Body of pancreas (tissue), 4 donors: ENCODE measurements around the gene SLC34A3. TPM values are rescaled to one million over a fixed set of nuclear protein-coding genes. Genes with fewer than 3 reads are reported as not detected.
A peak's percentile ranks its signal among the peaks of the same experiment; 100 is the strongest.

Source experiments
- ATAC-seq: fragments of 150-250 bp; one replicate; pipeline ENCODE4 v1.9.1; 2016
- DNase-seq, 4 donors: peaks; one replicate each; pipeline ENCODE4 v3.0.0-alpha.2; 2019
- H3K27ac ChIP-seq, 4 donors: fragments of 200-600 bp; sonication (generic); 1 replicate in 3 of 4; 2 replicates in 1 of 4; pipeline versions ENCODE4 v1.5.1 to v1.6.1; 2016 to 2019; ENCODE audit warnings: mild to moderate bottlenecking in 1 of 4, mixed read lengths in 1 of 4, moderate library complexity in 1 of 4
- H3K27me3 ChIP-seq, 2 donors: fragments of 200-600 bp; sonication (generic); one replicate each; pipeline ENCODE4 v1.6.0; 2016; ENCODE audit warnings: mild to moderate bottlenecking in 1 of 2
- H3K36me3 ChIP-seq, 2 donors: fragments of 200-600 bp; sonication (generic); replicated peaks in 1 of 2; 2 replicates each; pipeline ENCODE4 v1.5.1; 2016; ENCODE audit warnings: low read depth in 2 of 2; ENCODE audit not compliant: insufficient read depth in 1 of 2
- H3K4me1 ChIP-seq: fragments of 200-600 bp; sonication (generic); one replicate; pipeline ENCODE4 v1.6.0; 2016
- H3K4me3 ChIP-seq, 2 donors: fragments of 200-600 bp; sonication (generic); 1 replicate in 1 of 2; 2 replicates in 1 of 2; pipeline ENCODE4 v1.5.1; 2016 to 2019
- H3K9me3 ChIP-seq, 3 donors: fragments of 200-600 bp; sonication (generic); 1 replicate in 2 of 3; 2 replicates in 1 of 3; pipeline ENCODE4 v1.5.1; 2016
- POLR2A ChIP-seq, 3 donors: fragments of 450-650 bp; IDR thresholded peaks; one replicate each; pipeline ENCODE4 v1.6.1; 2016; ENCODE audit warnings: antibody characterized with exemption in 3 of 3, mild to moderate bottlenecking in 2 of 3
- WGBS, 2 donors: methylation state at CpG; one replicate each; pipeline ENCODE4 v1.1.5; 2017; 5-methylcytosine and 5-hydroxymethylcytosine counted together
- intact Hi-C: fragments of 100-400 bp; cut with DNase I; formaldehyde crosslinking; loops from one replicate; pipeline ENCODE4 v1.15.1; 2023
- total RNA-seq, 2 donors: library from RNA; depleted of rRNA; stranded (reverse); fragments of >200 nt; gene quantifications; one replicate each; pipeline ENCODE4 v1.1.0, GENCODE V29; 2016
- TF ChIP-seq, protein P1 (sequence below), 7 experiments: fragments of 450-650 bp in 4 of 7; fragments of 200-600 bp in 3 of 7; sonication (generic) in 3 of 7; IDR thresholded peaks; one replicate each; pipeline ENCODE4 v1.5.1; 2016 to 2019; ENCODE audit warnings: antibody characterized with exemption in 7 of 7

The SLC34A3 gene
- total RNA-seq, 2 donors from 2014 or later: 0.33 TPM; not detected in 1

DNA sequence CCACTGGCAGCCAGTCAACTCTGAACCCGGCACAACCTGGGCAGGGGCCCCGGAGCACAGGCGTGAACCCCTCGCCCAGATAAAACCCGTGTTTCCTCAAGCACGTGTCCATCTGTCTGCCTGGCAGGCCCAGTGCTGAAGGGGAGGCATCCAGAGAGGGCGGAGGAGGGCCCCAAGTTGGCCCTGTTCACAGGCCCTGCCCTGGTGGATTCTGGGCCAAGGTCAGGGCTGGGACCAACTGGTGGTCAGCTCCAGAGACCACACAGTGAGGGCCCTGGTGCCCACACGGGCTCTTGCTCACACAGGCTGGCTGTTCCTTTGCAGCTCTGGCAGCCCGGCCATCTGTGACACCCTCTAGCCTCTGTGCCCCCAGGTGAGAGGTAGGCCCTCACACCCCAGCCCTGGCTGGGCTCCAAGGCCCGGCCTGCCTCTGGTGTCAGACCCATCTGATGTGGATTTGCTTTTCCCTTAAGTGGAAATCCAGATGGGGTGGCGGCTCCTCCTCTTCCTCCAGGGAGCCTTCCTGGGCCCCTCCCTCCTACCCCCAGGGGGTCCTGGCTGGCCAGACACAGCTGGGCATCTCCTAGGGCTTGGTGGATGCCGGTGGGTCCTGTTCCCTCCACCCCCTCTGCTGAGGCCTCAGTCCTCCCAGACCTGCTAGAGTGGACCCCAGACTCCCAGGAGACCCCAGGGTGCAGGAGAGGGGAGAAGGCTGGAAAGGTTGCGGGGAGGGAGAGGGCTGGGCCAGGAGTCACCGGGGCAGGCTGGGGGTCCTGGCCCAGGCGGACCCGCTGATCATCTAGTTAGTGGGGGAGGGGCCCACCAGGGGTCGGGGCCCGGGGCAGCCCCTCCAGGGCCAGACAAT, 19.9 kb downstream of the SLC34A3 start:
- Histone ChIP-seq H3K4me1 (peaks cover 37% of the 10 kb centered on the region), H3K4me3 (no peak overlapping the region), H3K9me3 (no peaks in the 10 kb centered on the region), H3K27me3 (no peaks in the 10 kb centered on the region), H3K36me3 (no peaks in the 10 kb centered on the region), H3K27ac (peak overlapping the region in 2 of 4 donors; percentile 18 to 45)
- ATAC-seq: no peak
- TF ChIP-seq, protein P1, sequence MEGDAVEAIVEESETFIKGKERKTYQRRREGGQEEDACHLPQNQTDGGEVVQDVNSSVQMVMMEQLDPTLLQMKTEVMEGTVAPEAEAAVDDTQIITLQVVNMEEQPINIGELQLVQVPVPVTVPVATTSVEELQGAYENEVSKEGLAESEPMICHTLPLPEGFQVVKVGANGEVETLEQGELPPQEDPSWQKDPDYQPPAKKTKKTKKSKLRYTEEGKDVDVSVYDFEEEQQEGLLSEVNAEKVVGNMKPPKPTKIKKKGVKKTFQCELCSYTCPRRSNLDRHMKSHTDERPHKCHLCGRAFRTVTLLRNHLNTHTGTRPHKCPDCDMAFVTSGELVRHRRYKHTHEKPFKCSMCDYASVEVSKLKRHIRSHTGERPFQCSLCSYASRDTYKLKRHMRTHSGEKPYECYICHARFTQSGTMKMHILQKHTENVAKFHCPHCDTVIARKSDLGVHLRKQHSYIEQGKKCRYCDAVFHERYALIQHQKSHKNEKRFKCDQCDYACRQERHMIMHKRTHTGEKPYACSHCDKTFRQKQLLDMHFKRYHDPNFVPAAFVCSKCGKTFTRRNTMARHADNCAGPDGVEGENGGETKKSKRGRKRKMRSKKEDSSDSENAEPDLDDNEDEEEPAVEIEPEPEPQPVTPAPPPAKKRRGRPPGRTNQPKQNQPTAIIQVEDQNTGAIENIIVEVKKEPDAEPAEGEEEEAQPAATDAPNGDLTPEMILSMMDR (IDR thresholded peaks at IDR 0.05): no peak
- no peak for TF ChIP-seq POLR2A (IDR thresholded peaks at IDR 0.05)
- intact Hi-C loops: no loop called here
- DNase-seq: peak in 2 of 4 donors; percentile 47 to 54
- WGBS, 2 donors: 54 to 63% methylated on average over 7 to 16 of the region's 18 CpGs

DNA sequence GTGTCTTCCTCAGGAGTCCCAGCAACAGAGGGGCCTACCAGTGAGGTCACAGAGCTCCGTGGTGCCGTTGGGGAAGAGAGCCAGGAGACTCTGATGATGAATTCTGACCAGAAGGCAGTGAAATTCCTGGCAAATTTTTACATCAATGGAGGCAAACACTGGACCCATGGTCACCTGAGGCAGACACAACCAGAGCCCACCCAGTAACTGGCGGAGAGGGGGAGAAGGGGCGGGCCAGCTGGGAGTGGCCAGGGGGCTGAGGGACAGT, 20.4 kb downstream of the SLC34A3 start, which contains the start of gene STPG3:
STPG3 (plus strand) TSS at position 93 of the 268 bp plus-strand sequence; CDS start at position 94, 1 bp downstream.
- 74 to 83% methylated on average over 4 of the region's 4 CpGs for WGBS, 2 donors
- no peak for ATAC-seq

DNA sequence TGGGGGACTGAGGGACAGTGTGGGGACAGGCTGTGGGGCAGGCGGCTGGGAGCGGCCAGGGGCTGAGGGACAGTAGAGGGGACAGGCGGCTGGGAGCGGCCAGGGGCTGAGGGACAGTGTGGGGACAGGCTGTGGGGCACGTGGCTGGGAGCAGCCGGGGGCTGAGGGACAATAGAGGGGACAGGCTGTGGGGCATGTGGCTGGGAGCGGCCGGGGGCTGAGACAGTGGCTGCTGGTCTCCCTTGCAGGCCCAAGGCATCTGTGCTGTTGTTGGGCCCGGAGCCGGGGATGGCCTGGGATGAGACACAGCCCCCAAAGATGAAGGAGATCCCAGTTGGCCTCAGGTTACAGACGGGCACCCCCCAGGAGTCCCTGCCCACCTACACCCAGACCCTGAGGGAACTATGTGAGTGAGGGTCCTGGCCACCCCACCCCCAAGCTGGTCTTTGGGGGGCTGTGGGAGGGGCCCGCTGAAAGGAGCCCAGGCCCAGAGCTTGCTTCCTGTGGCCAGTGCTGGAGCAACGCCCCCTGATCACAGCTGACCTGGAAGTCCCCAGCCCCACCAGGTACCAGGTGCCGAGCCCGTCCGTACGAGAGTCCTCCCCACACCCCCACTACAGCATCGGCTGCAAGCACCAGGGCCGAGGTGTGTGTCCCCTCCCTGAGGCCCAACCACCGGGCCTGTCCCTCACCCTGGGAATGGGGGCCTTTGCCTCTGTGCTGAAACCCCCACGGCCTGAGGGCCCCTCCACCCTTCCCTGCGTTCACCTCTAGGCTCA, 21.0 kb downstream of the SLC34A3 start:
- no peak for ATAC-seq

More for the DNA sequence above, 20.4 kb downstream of the SLC34A3 start, which contains the start of gene STPG3:
- no peaks in the 10 kb centered on the region for H3K27me3 ChIP-seq
- H3K9me3 ChIP-seq: no peaks in the 10 kb centered on the region
- no peak for DNase-seq
- no peaks in the 10 kb centered on the region for H3K36me3 ChIP-seq
- H3K4me1 ChIP-seq: peaks cover 41% of the 10 kb centered on the region
- H3K27ac ChIP-seq: peak within 1 kb of the TSS in 2 of 4 donors; percentile 18 to 45
- H3K4me3 ChIP-seq: no peak within 1 kb of the TSS
- no peak for TF ChIP-seq POLR2A (IDR thresholded peaks at IDR 0.05)
- TF ChIP-seq, protein P1 (IDR thresholded peaks at IDR 0.05): no peak
- intact Hi-C loops: no loop called here

DNA sequence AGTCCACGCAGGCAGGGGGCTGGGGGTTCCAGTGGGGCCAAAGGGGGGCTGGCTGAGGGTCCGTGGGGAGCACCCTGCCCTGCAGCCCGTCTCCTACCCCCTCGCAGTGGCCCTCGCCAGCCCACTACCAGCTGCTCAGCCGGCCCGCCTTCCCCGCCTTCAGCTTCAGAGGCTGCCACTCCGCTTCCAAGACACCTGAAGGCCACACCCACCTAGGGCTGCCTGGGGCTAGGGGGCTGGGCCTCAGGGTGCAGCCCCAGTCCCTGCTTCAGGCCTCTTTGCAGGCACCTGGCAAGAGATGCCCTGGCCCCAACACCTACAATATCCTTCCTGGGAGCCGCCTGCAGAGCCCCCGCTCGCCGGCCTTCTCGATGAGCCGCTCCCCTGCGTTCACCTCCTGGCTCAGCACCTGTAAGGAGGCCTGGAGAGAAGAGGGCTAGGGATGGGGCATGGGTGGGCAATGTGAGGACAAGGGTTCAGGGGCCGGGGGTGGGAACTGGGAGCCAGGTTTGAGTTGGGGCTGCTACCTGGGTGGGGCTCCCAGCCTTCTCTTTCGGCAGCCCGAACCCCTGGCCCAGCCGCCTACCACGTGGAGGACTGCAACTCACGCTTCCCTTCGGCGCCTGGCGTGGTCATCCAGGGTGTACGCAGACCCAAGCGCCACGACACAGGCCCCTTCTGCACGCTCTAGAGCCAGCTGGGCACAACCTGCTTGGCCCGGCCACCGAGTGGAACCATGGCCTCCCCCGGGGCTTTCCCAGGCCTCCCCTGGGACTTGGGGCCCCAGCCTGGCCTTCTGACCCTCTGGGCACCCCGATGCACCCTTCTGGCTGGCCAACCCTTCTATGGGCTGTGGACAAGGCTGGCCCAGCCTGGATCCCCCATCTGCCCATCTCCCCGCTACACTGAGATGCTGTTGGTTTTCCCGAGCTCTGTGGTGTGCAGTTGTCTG, 22.1 kb downstream of the SLC34A3 start:
- WGBS, 2 donors: 83 to 91% methylated on average over 15 to 33 of the region's 35 CpGs
- no peak overlapping the region for H3K4me3 ChIP-seq
- no peak for DNase-seq
- no peaks in the 10 kb centered on the region for H3K9me3 ChIP-seq
- TF ChIP-seq, protein P1 (IDR thresholded peaks at IDR 0.05): no peak
- TF ChIP-seq POLR2A (IDR thresholded peaks at IDR 0.05): no peak
- peak overlapping the region in 2 of 4 donors; percentile 81 to 84 for H3K27ac ChIP-seq
- H3K4me1 ChIP-seq: peaks cover 50% of the 10 kb centered on the region
- intact Hi-C loops: no loop called here
- no peak for ATAC-seq
- H3K27me3 ChIP-seq: no peaks in the 10 kb centered on the region
- H3K36me3 ChIP-seq: no peaks in the 10 kb centered on the region

More for the DNA sequence above, 21.0 kb downstream of the SLC34A3 start:
- Histone ChIP-seq H3K36me3 (no peaks in the 10 kb centered on the region), H3K27me3 (no peaks in the 10 kb centered on the region), H3K9me3 (no peaks in the 10 kb centered on the region), H3K27ac (no peak overlapping the region), H3K4me3 (no peak overlapping the region), H3K4me1 (peaks cover 46% of the 10 kb centered on the region)
- WGBS, 2 donors: 88 to 92% methylated on average over 10 to 22 of the region's 22 CpGs
- intact Hi-C loops: no loop called here
- no peak for DNase-seq
- TF ChIP-seq, protein P1 (IDR thresholded peaks at IDR 0.05): no peak
- TF ChIP-seq POLR2A (IDR thresholded peaks at IDR 0.05): no peak
